GM12878 (cell line): ENCODE data around the gene IQGAP1. TPM values are rescaled to one million over a fixed set of nuclear protein-coding genes. Genes with fewer than 3 reads are reported as not detected.

Source experiments
- ATAC-seq: fragments of 200-7000 bp; cut with Tn5 transposase; 3 replicates; pipeline ENCODE4 v1.9.1; 2020; ENCODE audit warnings: mild to moderate bottlenecking, moderate library complexity
- BruUV-seq: library from RNA; stranded (reverse); fragments of 400-500 nt; replicated peaks from 2 replicates; lab custom pipeline; 2021; lab: Mats Ljungman, UMichigan
- CTCF ChIA-PET: fragments of 300-600 bp; sonication (Branson Sonifier 250); formaldehyde crosslinking; extraction: SDS; loops from one replicate; lab custom pipeline; 2021; ENCODE audit warnings: inconsistent platforms; lab: Yijun Ruan, JAX
- POLR2A ChIA-PET: fragments of 350-600 bp; formaldehyde crosslinking; extraction: SDS; loops from one replicate; lab custom pipeline; 2021; ENCODE audit warnings: inconsistent platforms; lab: Charles Lee
- RAD21 ChIA-PET: fragments of 300-600 bp; sonication (Branson Sonifier 250); formaldehyde crosslinking; loops from one replicate; lab custom pipeline; 2023; ENCODE audit warnings: antibody characterized with exemption; ENCODE audit not compliant: unreplicated experiment; lab: Charles Lee
- SMC1A ChIA-PET: fragments of 300-600 bp; sonication (Branson Sonifier 250); formaldehyde crosslinking; loops from one replicate; lab custom pipeline; 2023; ENCODE audit not compliant: unreplicated experiment, uncharacterized antibody; lab: Charles Lee
- DNase-seq: peaks from one replicate; pipeline ENCODE4 v3.0.0-alpha.2; 2011; ENCODE audit warnings: low read depth, low spot score
- FAIRE-seq: peaks from 3 replicates; lab custom pipeline; 2011; peaks lifted over from hg19 to GRCh38; lab: Jason Lieb, UNC
- H2AFZ ChIP-seq: 2 replicates; pipeline ENCODE4 v1.6.0; 2011; ENCODE audit warnings: low read depth, low read length, control low read depth; ENCODE audit not compliant: control insufficient read depth
- H3K27ac ChIP-seq: 2 replicates; pipeline ENCODE4 v1.5.1; 2011; ENCODE audit warnings: control low read depth; ENCODE audit not compliant: control insufficient read depth, insufficient read depth
- H3K27me3 ChIP-seq, 2 experiments: replicated peaks in 1 of 2; 2 replicates each; pipeline versions ENCODE4 v1.6.0 to v1.6.1; 2011; ENCODE audit warnings: low read length in 1 of 2; ENCODE audit not compliant: control insufficient read depth in 2 of 2, insufficient read depth in 2 of 2
- H3K36me3 ChIP-seq, 2 experiments: 2 replicates each; pipeline ENCODE4 v1.5.1; 2011; ENCODE audit warnings: low read length in 1 of 2; ENCODE audit not compliant: control insufficient read depth in 2 of 2, insufficient read depth in 2 of 2
- H3K4me1 ChIP-seq: 2 replicates; pipeline ENCODE4 v1.6.1; 2011; ENCODE audit warnings: mild to moderate bottlenecking, low read length, moderate library complexity, mixed read lengths; ENCODE audit not compliant: control insufficient read depth, insufficient read depth
- H3K4me2 ChIP-seq: 2 replicates; pipeline ENCODE4 v1.6.0; 2011; ENCODE audit warnings: control low read depth; ENCODE audit not compliant: control insufficient read depth, insufficient read depth
- H3K4me3 ChIP-seq: fragments of 200-600 bp; sonication (generic); 2 replicates; pipeline ENCODE4 v1.5.1; 2016
- H3K79me2 ChIP-seq: 2 replicates; pipeline ENCODE4 v1.6.0; 2011; ENCODE audit warnings: low read length; ENCODE audit not compliant: control insufficient read depth, insufficient read depth
- H3K9ac ChIP-seq: 2 replicates; pipeline ENCODE4 v1.8.0; 2011; ENCODE audit warnings: low read length, control low read depth, mixed read lengths; ENCODE audit not compliant: control insufficient read depth, insufficient read depth
- H3K9me3 ChIP-seq: replicated peaks from 3 replicates; pipeline ENCODE4 v1.5.1; 2011; ENCODE audit warnings: mild to moderate bottlenecking, low read length; ENCODE audit not compliant: control insufficient read depth, insufficient read depth
- H4K20me1 ChIP-seq: 2 replicates; pipeline ENCODE4 v1.6.0; 2011; ENCODE audit not compliant: control insufficient read depth, insufficient read depth
- BACH1 ChIP-seq: fragments of 450-650 bp; IDR thresholded peaks from 2 replicates; pipeline ENCODE4 v1.6.1; 2017; ENCODE audit warnings: mild to moderate bottlenecking, borderline replicate concordance
- BCL11A ChIP-seq: IDR thresholded peaks from 2 replicates; pipeline ENCODE4 v1.6.1; 2011; ENCODE audit warnings: low read depth, low read length
- CBFB ChIP-seq: IDR thresholded peaks from 2 replicates; pipeline ENCODE4 v1.6.1; 2016; ENCODE audit warnings: antibody characterized with exemption, low read depth
- CHD4 ChIP-seq: fragments of 200-600 bp; sonication (generic); IDR thresholded peaks from 2 replicates; pipeline ENCODE4 v1.6.1; 2016; ENCODE audit warnings: mild to moderate bottlenecking
- CREM ChIP-seq: IDR thresholded peaks from 2 replicates; pipeline ENCODE4 v1.6.1; 2014; ENCODE audit warnings: antibody characterized with exemption, low read depth
- FOS ChIP-seq: IDR thresholded peaks from 3 replicates; pipeline ENCODE4 v1.6.1; 2011; ENCODE audit warnings: borderline replicate concordance; ENCODE audit not compliant: insufficient read length; ENCODE audit errors: extremely low read depth
- FOXM1 ChIP-seq: IDR thresholded peaks from 2 replicates; pipeline ENCODE4 v1.6.1; 2012; ENCODE audit warnings: low read depth, mild to moderate bottlenecking, inconsistent platforms, low read length, moderate library complexity
- IKZF1 ChIP-seq: fragments of 450-650 bp; conservative IDR thresholded peaks from 2 replicates; pipeline ENCODE4 v1.6.1; 2017; ENCODE audit warnings: antibody characterized with exemption, mild to moderate bottlenecking
- JUNB ChIP-seq: IDR thresholded peaks from 2 replicates; pipeline ENCODE4 v1.6.1; 2016; ENCODE audit warnings: antibody characterized with exemption, mild to moderate bottlenecking
- JUND ChIP-seq: IDR thresholded peaks from 2 replicates; pipeline ENCODE4 v1.6.1; 2012; ENCODE audit warnings: low read depth, mild to moderate bottlenecking, low read length, improper control_type of control experiment, moderate library complexity
- MYB ChIP-seq: fragments of 150-350 bp; IDR thresholded peaks from 2 replicates; pipeline ENCODE4 v1.6.1; 2014; ENCODE audit warnings: mild to moderate bottlenecking, low read depth, low read length, borderline replicate concordance
- NR2C1 ChIP-seq: fragments of 450-650 bp; IDR thresholded peaks from 2 replicates; pipeline ENCODE4 v1.6.1; 2017; ENCODE audit warnings: antibody characterized with exemption, mild to moderate bottlenecking, moderate library complexity
- POLR2AphosphoS2 ChIP-seq: IDR thresholded peaks from 2 replicates; pipeline ENCODE4 v1.6.1; 2011; ENCODE audit warnings: low read depth, mild to moderate bottlenecking, low read length, improper control_type of control experiment, moderate library complexity
- STAT3 ChIP-seq: IDR thresholded peaks from 2 replicates; pipeline ENCODE4 v1.6.1; 2011; ENCODE audit warnings: low read depth, low read length, improper control_type of control experiment
- TCF12 ChIP-seq: IDR thresholded peaks from 2 replicates; pipeline ENCODE4 v1.6.1; 2011; ENCODE audit warnings: low read depth, mild to moderate bottlenecking, low read length
- ZBTB4 ChIP-seq: fragments of 450-650 bp; formaldehyde crosslinking; IDR thresholded peaks from 2 replicates; pipeline ENCODE4 v1.4.0; 2022; ENCODE audit warnings: mild to moderate bottlenecking, moderate library complexity
- ZNF622 ChIP-seq: fragments of 450-650 bp; IDR thresholded peaks from 2 replicates; pipeline ENCODE4 v1.6.1; 2017; ENCODE audit warnings: mild to moderate bottlenecking, inconsistent platforms
- WGBS: methylation state at CpG from one replicate; pipeline ENCODE4 v1.1.6; 2016; ENCODE audit warnings: low lambda C conversion rate; ENCODE audit not compliant: insufficient replicate concordance, insufficient coverage; ENCODE audit errors: missing lambda C conversion rate; 5-methylcytosine and 5-hydroxymethylcytosine counted together
- in situ Hi-C: fragments of 300-500 bp; cut with MboI; formaldehyde crosslinking; loops from 9 replicates; pipeline ENCODE4 v1.14.3; 2018; ENCODE audit warnings: mixed read lengths
- intact Hi-C: fragments of 100-400 bp; cut with micrococcal nuclease; formaldehyde crosslinking; loops from one replicate; pipeline ENCODE4 v1.14.2; 2022; ENCODE audit not compliant: unreplicated experiment
- polyA plus RNA-seq, 11 experiments: library from polyadenylated mRNA; depleted of rRNA in 4 of 11; unstranded in 6 of 11; stranded (reverse) in 5 of 11; fragments of >200 nt; fragmentation: Nextera tagmentation in 4 of 11; fragmentation: Illumina TruSeq in 1 of 11; extraction: Ambion mirVana in 4 of 11; extraction: Trizol in 1 of 11; gene quantifications; 1 replicate in 1 of 11; 2 replicates in 10 of 11; pipeline versions ENCODE4 v1.2.1 to v1.2.3, GENCODE V29; 2011 to 2016; ENCODE audit warnings: inconsistent platforms in 2 of 11, missing spikeins in 2 of 11, low read depth in 1 of 11
- total RNA-seq, 4 experiments: library from RNA; depleted of rRNA in 3 of 4; stranded (reverse); fragments of >200 nt in 3 of 4; fragmentation: Illumina TruSeq in 1 of 4; extraction: Trizol in 1 of 4; gene quantifications; 2 replicates each; pipeline versions ENCODE4 v1.2.1 to v1.2.3, GENCODE V29; 2013 to 2021
- TF ChIP-seq, protein P1 (sequence below): IDR thresholded peaks from 2 replicates; pipeline ENCODE4 v1.6.1; 2012; ENCODE audit warnings: low read depth, low read length, improper control_type of control experiment
- TF ChIP-seq, protein P2 (sequence below): IDR thresholded peaks from 2 replicates; pipeline ENCODE4 v1.6.1; 2011; ENCODE audit warnings: borderline replicate concordance, low read depth, mild to moderate bottlenecking, moderate library complexity, low read length; ENCODE audit not compliant: insufficient read depth, poor library complexity, severe bottlenecking

The IQGAP1 gene
- total and polyA plus RNA-seq, 10 of the 15 experiments (the other 5 are each of a cell fraction or from before 2014, with no cell fraction given): 65.2 to 250 (median 112) TPM

GRCh38 chr15:90435652-90436337, 47.8 kb downstream of the IQGAP1 start (continued):
- TF ChIP-seq ZNF622: no peak
- no peak for TF ChIP-seq CBFB
- TF ChIP-seq BACH1: no peak
- no peak for TF ChIP-seq ZBTB4 (CRISPR knock-in tag)

DNA sequence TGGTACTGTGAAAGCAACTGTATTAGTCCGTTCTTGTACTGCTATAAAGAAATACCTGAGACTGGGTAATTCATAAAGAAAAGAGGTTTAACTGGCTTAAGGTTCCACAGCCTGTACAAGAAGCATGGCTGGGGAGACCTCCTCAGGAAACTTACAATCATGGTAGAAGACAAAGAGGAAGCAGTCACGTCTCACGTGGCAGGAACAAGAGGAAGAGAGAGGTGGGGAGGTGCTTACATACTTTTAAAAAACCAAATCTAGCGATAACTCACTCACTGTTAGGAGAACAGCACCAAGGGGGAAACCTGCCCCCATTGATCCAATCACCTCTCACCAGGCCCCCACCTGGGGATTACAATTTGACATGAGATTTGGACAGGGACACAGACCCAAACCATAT, 48.9 kb downstream of the IQGAP1 start:
- H3K4me2 ChIP-seq: no peak overlapping the region
- no peaks in the 10 kb centered on the region for H3K4me1 ChIP-seq
- no peak for FAIRE-seq
- no peaks in the 10 kb centered on the region for H3K9me3 ChIP-seq
- intact Hi-C loops: no loop called here
- no peak overlapping the region for H3K9ac ChIP-seq
- peaks cover 2 to 22% of the 10 kb centered on the region in 2 experiments for H3K36me3 ChIP-seq
- ChIA-PET POLR2A (interaction anchor here (0.6 to 1.2 kb wide), 2 partner anchors 29 to 65 kb away, joined by 3 to 5 read pairs; no protein-coding TSS in a partner anchor), CTCF (interaction anchor here (0.7 to 1.4 kb wide), 3 partner anchors 42 to 117 kb away, joined by 3 to 5 read pairs (median 3); no protein-coding TSS in a partner anchor), RAD21 (no interaction called here), SMC1A (interaction anchor here (0.6 to 1.8 kb wide), 10 partner anchors 11 to 115 kb away, joined by 3 to 8 read pairs (median 3); no protein-coding TSS in a partner anchor)
- in situ Hi-C loops: no loop called here
- no peaks in the 10 kb centered on the region for H4K20me1 ChIP-seq
- no TSS peak for BruUV-seq
- H3K27ac ChIP-seq: no peak overlapping the region
- H2AFZ ChIP-seq: no peak overlapping the region
- no peaks in the 10 kb centered on the region for H3K27me3 ChIP-seq
- 58% methylated on average over 4 of the region's 4 CpGs for WGBS
- no peak overlapping the region for H3K4me3 ChIP-seq
- DNase-seq: no peak
- ATAC-seq: no peak
- no peaks in the 10 kb centered on the region; the same call in 1 of the 2 replicates for H3K79me2 ChIP-seq
- TF ChIP-seq, protein P1, sequence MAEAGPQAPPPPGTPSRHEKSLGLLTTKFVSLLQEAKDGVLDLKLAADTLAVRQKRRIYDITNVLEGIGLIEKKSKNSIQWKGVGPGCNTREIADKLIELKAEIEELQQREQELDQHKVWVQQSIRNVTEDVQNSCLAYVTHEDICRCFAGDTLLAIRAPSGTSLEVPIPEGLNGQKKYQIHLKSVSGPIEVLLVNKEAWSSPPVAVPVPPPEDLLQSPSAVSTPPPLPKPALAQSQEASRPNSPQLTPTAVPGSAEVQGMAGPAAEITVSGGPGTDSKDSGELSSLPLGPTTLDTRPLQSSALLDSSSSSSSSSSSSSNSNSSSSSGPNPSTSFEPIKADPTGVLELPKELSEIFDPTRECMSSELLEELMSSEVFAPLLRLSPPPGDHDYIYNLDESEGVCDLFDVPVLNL: no peak
- TF ChIP-seq, protein P2, sequence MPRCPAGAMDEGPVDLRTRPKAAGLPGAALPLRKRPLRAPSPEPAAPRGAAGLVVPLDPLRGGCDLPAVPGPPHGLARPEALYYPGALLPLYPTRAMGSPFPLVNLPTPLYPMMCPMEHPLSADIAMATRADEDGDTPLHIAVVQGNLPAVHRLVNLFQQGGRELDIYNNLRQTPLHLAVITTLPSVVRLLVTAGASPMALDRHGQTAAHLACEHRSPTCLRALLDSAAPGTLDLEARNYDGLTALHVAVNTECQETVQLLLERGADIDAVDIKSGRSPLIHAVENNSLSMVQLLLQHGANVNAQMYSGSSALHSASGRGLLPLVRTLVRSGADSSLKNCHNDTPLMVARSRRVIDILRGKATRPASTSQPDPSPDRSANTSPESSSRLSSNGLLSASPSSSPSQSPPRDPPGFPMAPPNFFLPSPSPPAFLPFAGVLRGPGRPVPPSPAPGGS: no peak
- TF ChIP-seq TCF12: no peak
- TF ChIP-seq FOXM1: no peak
- TF ChIP-seq BCL11A: no peak
- TF ChIP-seq FOS: no peak
- no peak for TF ChIP-seq POLR2AphosphoS2
- no peak for TF ChIP-seq JUNB
- no peak for TF ChIP-seq CREM
- TF ChIP-seq JUND: no peak
- TF ChIP-seq NR2C1: no peak
- no peak for TF ChIP-seq STAT3
- TF ChIP-seq CHD4: no peak
- TF ChIP-seq IKZF1: no peak
- TF ChIP-seq MYB: no peak
